Lung (tissue), 12 donors: ENCODE measurements around the gene SNX9. TPM values are rescaled to one million over a fixed set of nuclear protein-coding genes. Genes with fewer than 3 reads are reported as not detected.
A peak's percentile ranks its signal among the peaks of the same experiment; 100 is the strongest.

ENCODE experiments used
- ATAC-seq: fragments of 200-7000 bp; cut with Tn5 transposase; one replicate; pipeline ENCODE4 v1.9.1; 2020; ENCODE audit warnings: moderate number of reproducible peaks; ENCODE audit not compliant: insufficient read depth, low FRiP score
- DNase-seq, 3 donors: peaks; one replicate each; pipeline ENCODE4 v3.0.0-alpha.2; 2013 to 2017
- H3K27ac ChIP-seq, 2 donors: one replicate each; pipeline ENCODE4 v1.5.1; 2013; ENCODE audit warnings: mild to moderate bottlenecking in 2 of 2, moderate library complexity in 2 of 2, control low read depth in 1 of 2, inconsistent platforms in 1 of 2, low read depth in 1 of 2, low read length in 1 of 2
- H3K27me3 ChIP-seq, 3 donors: one replicate each; pipeline ENCODE4 v1.5.1; 2013; ENCODE audit warnings: low read length in 2 of 3; ENCODE audit not compliant: control insufficient read depth in 3 of 3, insufficient read depth in 3 of 3
- H3K36me3 ChIP-seq, 4 donors: one replicate each; pipeline ENCODE4 v1.5.1; 2013; ENCODE audit warnings: low read length in 4 of 4, mild to moderate bottlenecking in 1 of 4, moderate library complexity in 1 of 4; ENCODE audit not compliant: control insufficient read depth in 4 of 4, insufficient read depth in 4 of 4
- H3K4me1 ChIP-seq, 5 donors: one replicate each; pipeline ENCODE4 v1.5.1; 2013; ENCODE audit warnings: low read length in 5 of 5, mild to moderate bottlenecking in 2 of 5, moderate library complexity in 1 of 5; ENCODE audit not compliant: control insufficient read depth in 5 of 5, insufficient read depth in 5 of 5
- H3K4me3 ChIP-seq: one replicate; pipeline ENCODE4 v1.5.1; 2013; ENCODE audit warnings: mild to moderate bottlenecking, control low read depth, moderate library complexity
- H3K9ac ChIP-seq, 2 donors: one replicate each; pipeline ENCODE4 v1.5.1; 2013; ENCODE audit warnings: low read length in 2 of 2, control low read depth in 1 of 2; ENCODE audit not compliant: insufficient read depth in 1 of 2
- H3K9me3 ChIP-seq, 4 donors: one replicate each; pipeline ENCODE4 v1.5.1; 2013; ENCODE audit warnings: low read length in 3 of 4, mild to moderate bottlenecking in 1 of 4, moderate library complexity in 1 of 4; ENCODE audit not compliant: control insufficient read depth in 4 of 4, insufficient read depth in 3 of 4
- CTCF ChIP-seq: IDR thresholded peaks from 2 replicates; pipeline ENCODE4 v1.5.1; 2012; ENCODE audit warnings: mild to moderate bottlenecking; ENCODE audit errors: control extremely low read depth, extremely low read depth
- WGBS, 2 donors: extraction: QIAGEN DNeasy Blood & Tissue Kit; methylation state at CpG; one replicate each; pipeline ENCODE4 v1.1.7; 2013; 5-methylcytosine and 5-hydroxymethylcytosine counted together
- polyA plus RNA-seq, 2 donors: library from polyadenylated mRNA; stranded (reverse); fragments of 200-250 nt; gene quantifications; one replicate each; pipeline ENCODE4 v1.2.1, GENCODE V29; 2013
- total RNA-seq, 2 donors: library from RNA; depleted of rRNA in 1 of 2; stranded (reverse); fragments of >200 nt in 1 of 2; gene quantifications; one replicate each; pipeline ENCODE4 v1.2.1, GENCODE V29; 2014 to 2021
- donor health status: control.
- donor health status: control.
- donor health status: Bipolar disorder and iron deficiency.
- donor health status: healthy.
- donor health status: DM: yes; HTN: yes; CAD: no.

The SNX9 gene
- total and polyA plus RNA-seq, 4 donors = 13.8 to 35.0 (median 23.8) TPM

DNA sequence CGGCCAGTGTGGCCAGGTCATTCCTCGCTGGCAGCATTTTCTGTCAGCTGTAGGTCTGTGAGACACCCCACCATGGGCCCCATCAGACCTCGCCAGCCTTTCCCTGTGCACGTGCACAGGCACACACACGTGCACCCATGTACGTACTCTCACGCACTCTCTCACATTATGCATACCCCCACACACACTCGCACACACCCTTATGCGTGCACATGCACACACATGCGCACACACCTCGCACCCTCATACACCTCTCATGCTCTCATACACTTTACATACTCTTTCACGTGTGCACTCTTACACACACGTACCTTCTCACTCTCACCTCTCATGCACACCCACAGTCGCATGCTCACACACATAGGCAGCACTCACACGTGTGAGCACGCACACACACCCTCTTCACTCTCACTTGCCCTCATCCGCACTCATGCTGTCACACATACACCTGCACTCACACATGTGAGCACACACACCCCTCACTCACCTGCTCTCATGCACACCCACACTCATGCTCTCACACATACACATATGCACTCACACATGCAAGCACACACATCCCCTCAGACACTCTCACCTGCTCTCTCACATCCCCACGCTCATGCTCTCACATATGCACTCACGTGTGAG is 46.7 kb downstream of the SNX9 start:
- Histone ChIP-seq H3K36me3 (peaks cover 3 to 35% (median 16%) of the 10 kb centered on the region in 4 donors), H3K4me1 (peaks cover 0 to 9% (median 3%) of the 10 kb centered on the region in 5 donors), H3K9ac (no peak overlapping the region), H3K27ac (no peak overlapping the region), H3K9me3 (no peaks in the 10 kb centered on the region), H3K27me3 (no peaks in the 10 kb centered on the region), H3K4me3 (no peak overlapping the region)
- DNase-seq (no peak), ATAC-seq (no peak)
- 94 to 95% methylated on average over 19 of the region's 19 CpGs for WGBS, 2 donors
- TF ChIP-seq CTCF = no peak

DNA sequence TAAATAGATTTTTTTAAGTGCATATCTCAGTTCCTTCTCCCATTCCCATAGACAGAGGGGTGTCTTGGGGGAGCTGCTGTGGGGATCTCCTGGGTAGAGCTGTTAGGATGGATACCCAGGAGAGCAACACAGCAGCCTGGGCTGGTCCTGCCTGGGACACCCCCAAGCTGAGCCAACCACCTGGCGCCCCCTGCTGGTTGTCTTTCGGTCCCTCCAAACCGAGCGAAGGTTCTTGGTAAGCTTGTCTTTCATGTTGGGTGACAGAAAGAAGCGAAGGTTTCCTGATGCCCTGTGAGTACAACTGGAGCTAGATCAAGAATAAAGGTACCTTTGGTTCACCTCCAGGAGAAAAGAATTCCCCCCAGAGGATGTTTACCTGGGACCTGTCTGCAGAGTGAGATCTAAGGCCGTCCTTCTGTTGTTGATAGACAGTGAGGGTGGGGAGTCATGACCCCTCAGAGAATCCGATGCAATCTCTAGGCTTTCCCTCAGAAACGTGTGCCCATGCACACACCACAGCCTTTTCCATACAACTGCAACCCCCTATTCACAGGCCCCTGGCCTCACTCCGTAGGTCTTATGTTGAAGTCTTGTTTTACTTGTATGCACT is 50.8 kb downstream of the SNX9 start:
- H3K36me3 ChIP-seq = peaks cover 17 to 46% (median 21%) of the 10 kb centered on the region in 4 donors
- TF ChIP-seq CTCF = peak; percentile 52

GRCh38 chr6:157877149-157877548 is 54.1 kb downstream of the SNX9 start:
- H3K4me3 ChIP-seq = no peak overlapping the region
- no peak for ATAC-seq
- DNase-seq = no peak
- H3K9ac ChIP-seq = no peak overlapping the region
- peaks cover 0 to 3% (median 3%) of the 10 kb centered on the region in 5 donors for H3K4me1 ChIP-seq
- 90 to 95% methylated on average over 4 of the region's 4 CpGs for WGBS, 2 donors
- no peak for TF ChIP-seq CTCF
- peaks cover 6 to 35% (median 22%) of the 10 kb centered on the region in 4 donors for H3K36me3 ChIP-seq
- no peak overlapping the region for H3K27ac ChIP-seq
- no peaks in the 10 kb centered on the region for H3K9me3 ChIP-seq
- no peaks in the 10 kb centered on the region for H3K27me3 ChIP-seq

More for the DNA sequence above, 50.8 kb downstream of the SNX9 start:
- ATAC-seq (peak; percentile 54), DNase-seq (peak; percentile 59 to 73 (median 65))
- peaks cover 0 to 6% (median 3%) of the 10 kb centered on the region in 5 donors for H3K4me1 ChIP-seq
- H3K9ac ChIP-seq = no peak overlapping the region
- no peaks in the 10 kb centered on the region for H3K27me3 ChIP-seq
- H3K27ac ChIP-seq = no peak overlapping the region
- no peaks in the 10 kb centered on the region for H3K9me3 ChIP-seq
- WGBS, 2 donors = 61 to 63% methylated on average over 9 of the region's 9 CpGs
- H3K4me3 ChIP-seq = no peak overlapping the region
